B cell (primary cell): ENCODE measurements around the gene MYH14. TPM values are rescaled to one million over a fixed set of nuclear protein-coding genes. Genes with fewer than 3 reads are reported as not detected.

Experiments
- ATAC-seq: fragments of 200-7000 bp; cut with Tn5 transposase; one replicate; pipeline ENCODE4 v1.10.0; 2021; ENCODE audit warnings: low read depth, mild to moderate bottlenecking, moderate number of reproducible peaks, moderate library complexity
- CTCF ChIA-PET: fragments of 350-600 bp; sonication (Branson Sonifier 250); formaldehyde crosslinking; loops from one replicate; lab custom pipeline; 2021; ENCODE audit warnings: antibody characterized with exemption, inconsistent platforms; lab: Charles Lee
- POLR2A ChIA-PET: fragments of 350-600 bp; sonication (Branson Sonifier 250); formaldehyde crosslinking; loops from one replicate; lab custom pipeline; 2021; ENCODE audit warnings: antibody characterized with exemption; lab: Charles Lee
- DNase-seq: peaks from one replicate; pipeline ENCODE4 v3.0.0; 2013
- H2AFZ ChIP-seq: 2 replicates; pipeline ENCODE4 v1.6.1; 2012; ENCODE audit warnings: mild to moderate bottlenecking, low read depth, low read length; ENCODE audit not compliant: insufficient read depth, poor library complexity, severe bottlenecking
- H3K27ac ChIP-seq, 2 donors: 1 replicate in 1 of 2; 2 replicates in 1 of 2; pipeline ENCODE4 v1.5.1; 2012 to 2013; ENCODE audit warnings: low read length in 2 of 2, mild to moderate bottlenecking in 2 of 2, moderate library complexity in 1 of 2
- H3K27me3 ChIP-seq, 4 experiments: fragments of 200-600 bp in 1 of 4; sonication (generic) in 1 of 4; replicated peaks in 1 of 4; 1 replicate in 2 of 4; 2 replicates in 2 of 4; pipeline versions ENCODE4 v1.6.1 to v1.7.0; 2013 to 2016; ENCODE audit warnings: low read length in 3 of 4, mild to moderate bottlenecking in 2 of 4, mixed read lengths in 1 of 4, moderate library complexity in 1 of 4; ENCODE audit not compliant: insufficient read depth in 4 of 4, control insufficient read depth in 3 of 4; ENCODE audit errors: control extremely low read depth in 1 of 4
- H3K36me3 ChIP-seq, 2 experiments: replicated peaks in 1 of 2; 1 replicate in 1 of 2; 2 replicates in 1 of 2; pipeline versions ENCODE4 v1.6.1 to v1.7.1; 2013; ENCODE audit warnings: low read length in 1 of 2; ENCODE audit not compliant: insufficient read depth in 2 of 2, control insufficient read depth in 1 of 2; ENCODE audit errors: control extremely low read depth in 1 of 2, extremely low read depth in 1 of 2
- H3K4me1 ChIP-seq, 2 donors: fragments of 200-600 bp in 1 of 2; sonication (generic) in 1 of 2; 1 replicate in 1 of 2; 2 replicates in 1 of 2; pipeline versions ENCODE4 v1.5.1 to v1.6.1; 2013 to 2017; ENCODE audit warnings: low read length in 2 of 2; ENCODE audit not compliant: control insufficient read depth in 2 of 2, insufficient read depth in 2 of 2
- H3K4me2 ChIP-seq: replicated peaks from 2 replicates; pipeline ENCODE3; 2012; ENCODE audit warnings: mild to moderate bottlenecking, low read depth, low read length; ENCODE audit not compliant: poor library complexity, severe bottlenecking
- H3K4me3 ChIP-seq, 5 experiments: fragments of 200-600 bp in 1 of 5; sonication (generic) in 1 of 5; 1 replicate in 3 of 5; 2 replicates in 2 of 5; pipeline versions ENCODE4 v1.5.1 to v1.7.0; 2011 to 2016; ENCODE audit warnings: low read length in 4 of 5, mild to moderate bottlenecking in 4 of 5, low read depth in 2 of 5, control low read depth in 1 of 5, moderate library complexity in 1 of 5; ENCODE audit not compliant: insufficient read depth in 1 of 5; ENCODE audit errors: control extremely low read depth in 1 of 5, extremely low read depth in 1 of 5
- H3K79me2 ChIP-seq: fragments of 200-600 bp; sonication (generic); one replicate; pipeline ENCODE4 v1.6.0; 2016; ENCODE audit warnings: low read length; ENCODE audit not compliant: control insufficient read depth, insufficient read depth
- H3K9ac ChIP-seq: fragments of 200-600 bp; sonication (generic); 2 replicates; pipeline ENCODE4 v1.6.1; 2017; ENCODE audit warnings: mild to moderate bottlenecking, low read length, moderate library complexity
- H3K9me3 ChIP-seq, 3 donors: one replicate each; pipeline versions ENCODE4 v1.6.1 to v1.7.1; 2013; ENCODE audit warnings: low read length in 2 of 3; ENCODE audit not compliant: control insufficient read depth in 2 of 3, insufficient read depth in 1 of 3; ENCODE audit errors: control extremely low read depth in 1 of 3
- H4K20me1 ChIP-seq: 2 replicates; pipeline ENCODE4 v1.6.0; 2012; ENCODE audit warnings: mild to moderate bottlenecking, low read length; ENCODE audit not compliant: insufficient read depth, control insufficient read depth, poor library complexity, severe bottlenecking
- H3K27ac Mint-ChIP-seq: one replicate; pipeline ENCODE4 v1.8.0; 2021; ENCODE audit warnings: mixed read lengths
- H3K27me3 Mint-ChIP-seq: one replicate; pipeline ENCODE4 v1.8.0; 2021; ENCODE audit warnings: mixed read lengths
- H3K4me1 Mint-ChIP-seq: one replicate; pipeline ENCODE4 v1.8.0; 2021; ENCODE audit warnings: mixed read lengths
- H3K4me3 Mint-ChIP-seq: one replicate; pipeline ENCODE4 v1.8.0; 2021; ENCODE audit warnings: mixed read lengths
- H3K9me3 Mint-ChIP-seq: one replicate; pipeline ENCODE4 v1.8.0; 2022; ENCODE audit warnings: mixed read lengths; ENCODE audit not compliant: insufficient read depth
- EZH2 ChIP-seq: IDR thresholded peaks from 2 replicates; pipeline ENCODE4 v1.6.1; 2012; ENCODE audit warnings: borderline replicate concordance, low read depth, mild to moderate bottlenecking, moderate library complexity, low read length; ENCODE audit not compliant: insufficient read depth, poor library complexity, severe bottlenecking
- WGBS: methylation state at CpG from one replicate; pipeline ENCODE4 v1.1.5; 2013; ENCODE audit warnings: missing lambda C conversion rate; ENCODE audit not compliant: insufficient coverage; 5-methylcytosine and 5-hydroxymethylcytosine counted together
- intact Hi-C: fragments of 100-400 bp; cut with micrococcal nuclease; formaldehyde crosslinking; loops from one replicate; pipeline ENCODE4 v1.10.0; 2022
- polyA plus RNA-seq: library from polyadenylated mRNA; depleted of rRNA; stranded (reverse); fragments of >200 nt; gene quantifications from 2 replicates; pipeline ENCODE4 v1.2.3, GENCODE V29; 2012
- total RNA-seq, 2 donors: library from RNA; stranded (reverse); fragments of 120-200 nt in 1 of 2; gene quantifications; 1 replicate in 1 of 2; 2 replicates in 1 of 2; pipeline versions ENCODE4 v1.2.3 to v1.2.4, GENCODE V29; 2013 to 2022
- TF ChIP-seq, protein P1 (sequence below): fragments of 200-600 bp; IDR thresholded peaks from one replicate; pipeline ENCODE4 v1.8.0; 2022; ENCODE audit warnings: antibody characterized with exemption, mild to moderate bottlenecking

Gene MYH14
- total and polyA plus RNA-seq, 2 donors (not counting 1 experiment from before 2014, with no cell fraction given) = not detected

DNA sequence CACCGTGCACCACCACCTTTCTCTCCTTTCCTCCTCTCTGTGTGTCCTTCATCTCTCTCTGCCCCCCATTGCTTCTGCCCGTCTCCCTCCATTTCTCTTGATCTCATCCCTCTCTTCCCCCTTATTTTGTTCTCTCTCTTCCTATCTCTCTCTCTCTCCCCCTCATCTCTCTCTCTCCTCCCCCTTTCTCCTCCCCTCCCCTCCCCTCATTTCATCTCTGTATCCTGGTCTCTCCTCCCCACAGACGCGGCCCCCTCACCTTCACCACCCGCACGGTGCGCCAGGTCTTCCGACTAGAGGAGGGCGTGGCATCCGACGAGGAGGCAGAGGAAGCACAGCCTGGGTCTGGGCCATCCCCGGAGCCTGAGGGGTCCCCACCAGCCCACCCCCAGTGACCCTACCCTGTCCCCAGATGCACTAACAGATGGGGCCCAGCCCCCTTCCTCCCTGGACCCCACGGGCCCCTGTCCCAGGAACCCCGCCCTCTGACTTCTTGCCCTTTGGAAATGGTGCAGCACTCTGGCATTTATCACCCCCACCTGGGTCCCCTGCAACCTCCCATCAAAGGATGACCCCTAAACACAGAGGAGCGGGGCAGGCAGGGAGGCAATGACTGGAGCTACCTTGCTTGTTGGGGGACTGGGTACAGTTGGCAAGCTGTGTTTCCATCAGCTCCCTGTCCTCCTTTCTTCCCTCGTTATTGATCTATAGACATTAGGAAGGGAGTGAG lies 106.1 kb downstream of the MYH14 start:
- H3K27me3 Mint-ChIP-seq = peaks cover 65% of the 10 kb centered on the region
- intact Hi-C loops = no loop called here
- H3K9me3 ChIP-seq = peaks cover 0 to 36% (median 2%) of the 10 kb centered on the region in 3 donors
- H3K4me3 ChIP-seq = no peak overlapping the region
- no peak overlapping the region for H3K9ac ChIP-seq
- H3K4me3 Mint-ChIP-seq = no peak overlapping the region
- WGBS = 76% methylated on average over 13 of the region's 16 CpGs
- no peaks in the 10 kb centered on the region for H3K36me3 ChIP-seq
- DNase-seq (no peak), ATAC-seq (no peak)
- peaks cover 0 to 49% (median 34%) of the 10 kb centered on the region in 4 experiments for H3K27me3 ChIP-seq
- peaks cover 16% of the 10 kb centered on the region for H3K4me1 Mint-ChIP-seq
- ChIA-PET CTCF (no interaction called here), POLR2A (interaction anchor here (0.7 kb wide), 1 partner anchor 33 kb away, joined by 3 read pairs; no protein-coding TSS in a partner anchor)
- no peaks in the 10 kb centered on the region for H3K79me2 ChIP-seq
- no peaks in the 10 kb centered on the region for H3K9me3 Mint-ChIP-seq
- H3K4me1 ChIP-seq = peaks cover 12 to 23% of the 10 kb centered on the region in 2 donors
- no peak overlapping the region for H3K4me2 ChIP-seq
- H2AFZ ChIP-seq = no peak overlapping the region
- H3K27ac Mint-ChIP-seq = no peak overlapping the region
- TF ChIP-seq, protein P1, sequence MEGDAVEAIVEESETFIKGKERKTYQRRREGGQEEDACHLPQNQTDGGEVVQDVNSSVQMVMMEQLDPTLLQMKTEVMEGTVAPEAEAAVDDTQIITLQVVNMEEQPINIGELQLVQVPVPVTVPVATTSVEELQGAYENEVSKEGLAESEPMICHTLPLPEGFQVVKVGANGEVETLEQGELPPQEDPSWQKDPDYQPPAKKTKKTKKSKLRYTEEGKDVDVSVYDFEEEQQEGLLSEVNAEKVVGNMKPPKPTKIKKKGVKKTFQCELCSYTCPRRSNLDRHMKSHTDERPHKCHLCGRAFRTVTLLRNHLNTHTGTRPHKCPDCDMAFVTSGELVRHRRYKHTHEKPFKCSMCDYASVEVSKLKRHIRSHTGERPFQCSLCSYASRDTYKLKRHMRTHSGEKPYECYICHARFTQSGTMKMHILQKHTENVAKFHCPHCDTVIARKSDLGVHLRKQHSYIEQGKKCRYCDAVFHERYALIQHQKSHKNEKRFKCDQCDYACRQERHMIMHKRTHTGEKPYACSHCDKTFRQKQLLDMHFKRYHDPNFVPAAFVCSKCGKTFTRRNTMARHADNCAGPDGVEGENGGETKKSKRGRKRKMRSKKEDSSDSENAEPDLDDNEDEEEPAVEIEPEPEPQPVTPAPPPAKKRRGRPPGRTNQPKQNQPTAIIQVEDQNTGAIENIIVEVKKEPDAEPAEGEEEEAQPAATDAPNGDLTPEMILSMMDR = no peak
- TF ChIP-seq EZH2 = no peak
- no peak overlapping the region for H3K27ac ChIP-seq
- H4K20me1 ChIP-seq = no peaks in the 10 kb centered on the region

DNA sequence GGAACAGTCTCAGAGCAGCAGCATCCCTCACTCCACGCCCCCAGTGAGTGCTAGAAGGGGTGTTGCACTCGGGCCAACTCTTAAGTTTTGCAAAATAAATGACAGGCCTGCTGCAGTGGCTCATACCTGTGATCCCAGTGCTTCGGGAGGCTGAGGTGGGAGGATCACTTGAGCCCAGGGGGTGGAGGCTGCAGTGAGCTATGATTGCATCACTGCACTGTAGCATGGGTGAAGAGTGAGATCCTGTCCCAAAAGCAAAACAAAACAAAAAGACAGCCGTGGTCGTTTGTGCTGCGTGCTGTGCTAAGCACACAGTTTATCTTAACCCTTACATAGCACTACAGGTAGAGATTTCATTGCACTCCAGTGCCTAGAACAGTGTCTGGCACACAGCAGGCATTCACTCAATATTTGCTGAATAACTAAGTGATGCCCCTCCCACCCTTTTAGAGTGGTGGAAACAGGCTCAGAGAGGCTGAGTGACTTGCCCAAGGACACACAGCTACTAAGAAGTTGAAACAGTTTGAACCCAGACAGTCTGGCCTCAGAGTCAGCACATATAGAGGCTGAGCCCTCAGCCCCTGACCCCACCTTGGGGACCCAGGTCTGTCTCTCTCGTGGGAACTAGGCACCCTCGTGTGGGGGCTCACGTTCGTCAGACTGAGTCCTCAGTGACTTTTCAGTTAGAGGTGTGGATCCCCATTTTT lies 107.5 kb downstream of the MYH14 start:
- Mint-ChIP-seq H3K27ac (no peak overlapping the region), H3K4me3 (no peak overlapping the region), H3K27me3 (peaks cover 64% of the 10 kb centered on the region), H3K9me3 (no peaks in the 10 kb centered on the region), H3K4me1 (peaks cover 23% of the 10 kb centered on the region)
- ATAC-seq = no peak
- Histone ChIP-seq H3K27ac (no peak overlapping the region), H3K4me2 (no peak overlapping the region), H3K4me3 (no peak overlapping the region), H4K20me1 (no peaks in the 10 kb centered on the region), H3K9me3 (peaks cover 0 to 34% (median 2%) of the 10 kb centered on the region in 3 donors), H3K36me3 (no peaks in the 10 kb centered on the region), H3K79me2 (no peaks in the 10 kb centered on the region), H3K9ac (no peak overlapping the region), H3K27me3 (peaks cover 0 to 60% (median 41%) of the 10 kb centered on the region in 4 experiments), H2AFZ (no peak overlapping the region), H3K4me1 (peaks cover 21 to 35% of the 10 kb centered on the region in 2 donors)
- no peak for DNase-seq
- ChIA-PET POLR2A (no interaction called here), CTCF (no interaction called here)
- TF ChIP-seq, protein P1 = no peak
- no peak for TF ChIP-seq EZH2
- intact Hi-C loops = no loop called here
- WGBS = 43% methylated on average over 10 of the region's 10 CpGs
